GM18526 (cell line): ENCODE data around the gene CDH6.

Experiments
- POLR2A ChIP-seq: IDR thresholded peaks from 3 replicates; pipeline ENCODE4 v1.6.1; 2011; ENCODE audit not compliant: insufficient read length; ENCODE audit errors: extremely low read depth

Gene CDH6

GRCh38 chr5:31271567-31271966 lies 78.1 kb downstream of the CDH6 start:
- no peak for TF ChIP-seq POLR2A

GRCh38 chr5:31273161-31273560 lies 79.7 kb downstream of the CDH6 start:
- TF ChIP-seq POLR2A: no peak

- no peak for TF ChIP-seq POLR2A
Measured at GRCh38 chr5:31273631-31274378, 80.3 kb downstream of the CDH6 start.

- TF ChIP-seq POLR2A: no peak
Measured at GRCh38 chr5:31280210-31280609, 86.7 kb downstream of the CDH6 start.

- no peak for TF ChIP-seq POLR2A
Measured at GRCh38 chr5:31283326-31283725, 89.8 kb downstream of the CDH6 start.

- no peak for TF ChIP-seq POLR2A
Measured at GRCh38 chr5:31285025-31285424, 91.5 kb downstream of the CDH6 start.

- TF ChIP-seq POLR2A: no peak
Measured at GRCh38 chr5:31287985-31288384, 94.5 kb downstream of the CDH6 start.

- no peak for TF ChIP-seq POLR2A
Measured at GRCh38 chr5:31289429-31289828, 95.9 kb downstream of the CDH6 start.

- TF ChIP-seq POLR2A: no peak
Measured at GRCh38 chr5:31291323-31291854, 97.9 kb downstream of the CDH6 start.

GRCh38 chr5:31300501-31300900 lies 107.0 kb downstream of the CDH6 start:
- no peak for TF ChIP-seq POLR2A

- TF ChIP-seq POLR2A: no peak
Measured at GRCh38 chr5:31301833-31302232, 108.3 kb downstream of the CDH6 start.

- no peak for TF ChIP-seq POLR2A
Measured at GRCh38 chr5:31303688-31304087, 110.2 kb downstream of the CDH6 start.

- no peak for TF ChIP-seq POLR2A
Measured at GRCh38 chr5:31317665-31318064, 124.2 kb downstream of the CDH6 start.

GRCh38 chr5:31319335-31319734 lies 125.8 kb downstream of the CDH6 start:
- no peak for TF ChIP-seq POLR2A

GRCh38 chr5:31322946-31323345 lies 129.5 kb downstream of the CDH6 start:
- no peak for TF ChIP-seq POLR2A

- TF ChIP-seq POLR2A: no peak
Measured at GRCh38 chr5:31324842-31325241, 131.4 kb downstream of the CDH6 start.
